NCI-H1417 (cell line): Measurements from ENCODE around the gene ARHGAP12.

Experiments
- DNase-seq, 3 experiments: peaks; one replicate each; lab custom pipeline; 2025; lab: John Stamatoyannopoulos, UW

ARHGAP12 gene

GRCh38 chr10:31884386-31884785 lies 44.2 kb downstream of the ARHGAP12 start:
- DNase-seq, result no peak

- no peak for DNase-seq
Measured at GRCh38 chr10:31883397-31883796, 45.2 kb downstream of the ARHGAP12 start.

DNA sequence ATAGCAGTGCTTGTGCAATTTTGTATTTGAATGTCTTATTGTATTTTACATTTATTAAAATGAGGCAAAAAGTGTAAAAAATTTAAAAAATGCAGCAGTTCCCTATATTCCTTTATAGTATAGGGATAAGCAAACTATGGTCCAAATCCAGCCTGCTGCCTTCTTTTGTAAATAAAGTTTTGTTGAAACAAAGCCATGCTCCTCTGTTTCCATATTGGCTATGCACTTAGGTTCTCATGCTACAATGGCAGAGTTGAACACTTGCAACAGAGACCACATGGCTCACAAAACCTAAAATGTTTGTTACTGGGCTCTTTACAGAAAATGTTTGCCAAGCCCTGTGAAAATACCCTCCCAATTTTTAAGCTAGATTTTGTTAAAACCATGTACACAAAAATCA lies 50.1 kb downstream of the ARHGAP12 start:
- no peak for DNase-seq

- no peak for DNase-seq
Measured at GRCh38 chr10:31876652-31877352, 51.8 kb downstream of the ARHGAP12 start.

DNA sequence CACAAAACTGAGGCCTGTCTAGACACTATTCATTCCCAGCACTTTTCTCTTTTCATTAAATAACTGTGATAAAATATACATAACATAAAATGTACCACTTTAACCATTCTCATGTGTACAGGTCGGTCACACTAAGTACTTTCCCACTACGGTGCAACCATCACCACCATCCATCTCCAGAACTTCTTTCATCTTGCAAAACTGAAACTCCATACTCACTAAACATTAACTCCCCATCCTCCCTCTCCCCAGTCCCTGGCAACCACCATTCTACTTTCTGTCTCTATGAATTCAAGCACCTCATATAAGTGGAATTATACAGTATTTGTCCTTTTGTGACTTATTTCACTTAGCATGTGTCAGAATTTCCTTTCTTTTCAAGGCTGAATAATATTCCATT lies 53.0 kb downstream of the ARHGAP12 start:
- DNase-seq, result no peak

DNA sequence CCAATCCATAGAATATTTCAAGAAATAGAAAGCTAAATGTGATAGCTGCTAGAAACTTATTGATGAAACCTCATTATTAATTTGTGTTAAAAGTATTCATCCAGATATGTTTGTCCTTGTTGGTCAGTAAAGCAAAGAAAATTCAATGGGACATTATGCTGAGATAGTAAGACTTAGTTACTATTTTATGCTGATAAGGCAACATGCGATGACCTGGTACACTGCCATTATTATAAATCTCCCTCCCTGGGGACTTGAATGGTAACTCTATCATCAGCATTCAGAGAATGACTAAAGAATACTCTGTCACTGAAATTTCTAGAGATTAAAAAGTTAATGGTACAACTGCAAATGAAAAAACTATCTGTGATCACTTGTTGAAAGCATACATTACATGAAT lies 54.9 kb downstream of the ARHGAP12 start:
- DNase-seq, result no peak

DNA sequence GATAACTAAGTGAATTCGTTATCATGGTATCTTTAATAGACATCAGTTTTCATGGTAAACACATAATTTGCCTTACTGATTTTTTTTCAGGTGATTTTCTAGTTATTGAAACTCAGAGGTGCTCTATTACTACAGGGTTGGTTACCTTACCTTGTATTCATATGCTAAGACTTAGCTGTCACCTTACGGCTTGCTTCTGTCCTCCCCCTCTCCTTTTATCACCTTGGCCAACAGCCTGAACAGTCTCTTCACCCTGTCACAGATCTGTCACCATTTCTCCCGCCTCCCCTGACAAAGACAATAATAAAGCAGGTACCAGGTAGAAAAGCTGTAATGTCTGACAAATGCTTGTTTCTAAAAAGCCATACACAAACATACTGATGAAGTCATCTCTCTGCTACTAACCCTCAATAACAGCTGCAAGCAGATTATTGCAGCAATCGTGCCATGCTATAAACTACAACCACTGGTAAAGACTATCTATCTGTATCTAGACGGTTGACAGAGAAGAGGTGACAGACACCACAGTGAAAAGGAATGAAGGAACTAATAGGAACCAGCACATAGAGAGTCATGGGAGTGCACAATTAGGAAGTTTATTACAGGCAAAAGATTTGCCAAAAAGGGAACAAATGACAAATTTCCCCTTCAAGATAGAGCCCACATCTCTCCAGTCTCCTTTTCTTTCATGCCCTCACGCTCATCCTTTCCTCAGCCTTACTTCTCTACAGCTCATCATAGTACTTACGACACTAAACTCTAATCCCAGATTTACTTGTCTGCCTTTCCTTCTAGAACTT lies 57.2 kb downstream of the ARHGAP12 start:
- peak in 1 of 3 experiments; percentile 2 for DNase-seq

GRCh38 chr10:31867646-31868045 lies 61.0 kb downstream of the ARHGAP12 start:
- DNase-seq, result no peak

- no peak for DNase-seq
Measured at GRCh38 chr10:31866118-31866670, 62.4 kb downstream of the ARHGAP12 start.

GRCh38 chr10:31864834-31865518 lies 63.7 kb downstream of the ARHGAP12 start:
- DNase-seq, result no peak

DNA sequence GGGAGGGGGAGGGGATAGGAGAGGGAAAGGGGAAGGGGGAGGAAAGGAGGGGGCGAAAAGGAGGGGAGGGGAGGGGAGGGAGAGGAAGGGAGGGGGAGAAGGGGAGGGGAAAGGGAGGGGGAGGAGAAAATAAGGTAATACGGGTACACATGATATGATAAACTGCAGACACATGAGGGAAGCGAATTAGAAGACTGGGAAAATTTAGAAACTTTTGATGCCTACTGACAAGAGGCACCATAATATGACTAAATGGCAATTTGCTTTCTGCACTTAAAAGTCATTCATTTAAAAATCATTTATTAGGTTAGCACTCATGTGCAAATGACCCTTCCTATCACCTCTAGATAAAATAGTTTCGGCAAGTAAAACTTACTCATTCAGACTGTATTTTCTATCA lies 73.6 kb downstream of the ARHGAP12 start:
- no peak for DNase-seq

- no peak for DNase-seq
Measured at GRCh38 chr10:31853629-31854028, 75.0 kb downstream of the ARHGAP12 start.

DNA sequence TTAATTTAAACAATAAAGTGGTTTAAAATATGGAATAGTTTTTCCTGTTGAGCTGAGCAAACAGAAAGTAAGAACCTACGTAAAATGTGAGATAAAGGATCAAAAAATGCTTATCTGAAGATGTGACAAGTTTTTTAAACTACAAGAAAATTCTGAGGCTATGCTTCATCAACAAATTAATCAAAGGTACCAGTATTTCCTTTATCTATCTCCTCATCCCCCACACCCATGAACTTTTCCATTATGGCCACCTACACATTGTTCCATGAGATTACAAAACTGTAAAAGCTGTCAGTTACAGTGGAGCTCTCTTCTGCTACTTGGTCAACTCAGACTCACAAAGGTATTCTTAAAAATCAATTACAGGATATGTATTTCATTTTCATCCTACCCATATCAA lies 77.4 kb downstream of the ARHGAP12 start:
- no peak for DNase-seq

- no peak for DNase-seq
Measured at GRCh38 chr10:31847515-31847914, 81.1 kb downstream of the ARHGAP12 start.

GRCh38 chr10:31838709-31839108 lies 89.9 kb downstream of the ARHGAP12 start:
- DNase-seq, result no peak

DNA sequence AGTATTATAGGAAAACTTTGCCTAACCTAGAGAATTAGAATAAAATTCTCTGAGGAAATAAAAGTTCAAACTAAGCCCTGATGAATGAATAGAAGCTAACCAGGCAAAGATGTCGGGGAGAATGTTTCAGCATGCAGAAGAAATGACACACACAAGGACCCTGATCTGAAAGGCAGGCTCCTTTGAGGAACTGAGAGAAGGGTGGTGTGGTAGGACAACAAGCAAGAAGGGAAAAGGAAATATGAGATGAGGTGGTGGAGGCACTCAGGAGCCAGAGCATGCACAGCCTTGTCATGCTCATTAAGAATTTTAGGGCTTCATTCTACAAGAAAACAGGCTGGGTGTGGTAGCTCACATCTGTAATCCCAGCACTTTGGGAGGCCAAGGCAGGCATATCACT lies 90.6 kb downstream of the ARHGAP12 start:
- DNase-seq, result no peak

DNA sequence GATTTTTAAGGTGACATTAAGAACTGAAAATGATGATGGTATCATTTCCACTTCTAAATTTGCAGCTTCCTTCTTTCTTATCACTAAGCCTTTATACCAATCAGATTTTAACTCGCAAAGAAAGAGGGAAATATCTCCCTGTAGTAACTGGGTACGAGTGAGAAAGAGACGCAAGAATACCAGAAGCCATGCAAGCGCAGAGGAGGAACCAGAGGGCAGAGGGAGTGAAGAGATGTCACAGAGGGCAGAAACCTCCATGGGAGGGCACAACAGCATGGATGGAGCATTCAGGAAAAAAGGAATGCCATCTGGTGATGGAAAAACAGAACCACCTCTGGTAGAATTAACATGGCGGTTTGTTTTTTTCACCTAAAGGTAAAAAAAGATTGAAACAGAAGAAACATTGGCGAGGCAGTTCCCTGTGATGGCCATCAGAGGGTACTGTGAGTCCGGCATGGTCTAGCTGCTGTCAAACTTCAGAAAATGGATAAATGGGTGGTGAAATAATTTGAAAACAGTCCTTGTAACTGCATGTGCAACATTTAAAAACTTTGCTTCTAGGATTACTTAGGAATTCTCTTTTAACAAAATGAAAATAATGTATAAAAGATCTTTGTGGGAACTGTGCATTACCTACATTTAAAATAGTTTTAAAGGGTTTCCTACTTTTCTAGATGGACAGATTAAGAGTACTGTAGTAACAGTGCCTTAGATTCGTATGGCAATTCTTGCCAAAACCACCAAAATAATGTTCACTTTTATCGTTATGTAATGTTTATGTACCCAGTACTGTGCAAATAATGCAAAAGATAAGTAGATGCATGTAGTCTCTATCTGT lies 91.8 kb downstream of the ARHGAP12 start:
- DNase-seq, result peak in 1 of 3 experiments; percentile 1

DNA sequence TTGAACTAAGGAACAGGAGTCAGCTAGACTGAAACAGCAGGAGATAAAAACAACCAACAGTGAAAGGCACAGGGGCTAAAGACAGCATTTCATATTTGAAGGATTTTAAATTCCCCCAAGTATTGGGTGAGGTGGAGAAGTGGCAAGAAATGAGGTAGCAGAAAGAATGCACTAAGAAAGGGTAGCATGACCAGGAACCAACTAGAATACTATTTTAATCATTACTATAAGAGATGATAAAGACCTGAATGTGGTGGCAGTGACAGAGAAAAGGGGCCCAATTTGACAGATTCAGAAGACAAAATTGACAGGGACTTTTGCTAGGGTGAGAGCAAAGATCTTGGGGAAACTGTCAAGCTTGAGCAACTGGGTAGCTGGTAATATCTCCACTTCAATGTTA lies 94.9 kb downstream of the ARHGAP12 start:
- no peak for DNase-seq

GRCh38 chr10:31832261-31832660 lies 96.4 kb downstream of the ARHGAP12 start:
- DNase-seq, result no peak

DNA sequence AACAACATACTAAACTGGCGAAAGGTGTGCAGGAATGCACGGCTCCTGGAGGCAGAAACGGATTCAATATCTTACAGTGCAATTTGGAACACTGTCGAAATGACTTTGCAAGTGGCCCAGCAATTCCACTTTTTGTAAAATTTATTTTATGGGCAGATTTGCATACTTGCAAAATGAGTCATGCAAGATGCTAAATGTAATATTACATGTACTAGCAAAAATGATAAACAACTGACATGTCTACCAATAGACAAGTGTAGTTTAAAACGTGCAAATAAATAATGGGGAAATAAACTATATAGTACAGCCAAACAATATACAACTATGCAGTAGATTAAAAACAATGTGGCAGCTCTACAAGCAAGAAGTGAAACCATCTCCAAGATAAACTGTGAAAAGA lies 97.7 kb downstream of the ARHGAP12 start:
- DNase-seq, result no peak

- DNase-seq, result no peak
Measured at GRCh38 chr10:31829776-31830175, 98.9 kb downstream of the ARHGAP12 start.

GRCh38 chr10:31823358-31823757 lies 105.3 kb downstream of the ARHGAP12 start:
- no peak for DNase-seq
